ENCODE data around the gene GLIPR2.

The GLIPR2 gene

DNA sequence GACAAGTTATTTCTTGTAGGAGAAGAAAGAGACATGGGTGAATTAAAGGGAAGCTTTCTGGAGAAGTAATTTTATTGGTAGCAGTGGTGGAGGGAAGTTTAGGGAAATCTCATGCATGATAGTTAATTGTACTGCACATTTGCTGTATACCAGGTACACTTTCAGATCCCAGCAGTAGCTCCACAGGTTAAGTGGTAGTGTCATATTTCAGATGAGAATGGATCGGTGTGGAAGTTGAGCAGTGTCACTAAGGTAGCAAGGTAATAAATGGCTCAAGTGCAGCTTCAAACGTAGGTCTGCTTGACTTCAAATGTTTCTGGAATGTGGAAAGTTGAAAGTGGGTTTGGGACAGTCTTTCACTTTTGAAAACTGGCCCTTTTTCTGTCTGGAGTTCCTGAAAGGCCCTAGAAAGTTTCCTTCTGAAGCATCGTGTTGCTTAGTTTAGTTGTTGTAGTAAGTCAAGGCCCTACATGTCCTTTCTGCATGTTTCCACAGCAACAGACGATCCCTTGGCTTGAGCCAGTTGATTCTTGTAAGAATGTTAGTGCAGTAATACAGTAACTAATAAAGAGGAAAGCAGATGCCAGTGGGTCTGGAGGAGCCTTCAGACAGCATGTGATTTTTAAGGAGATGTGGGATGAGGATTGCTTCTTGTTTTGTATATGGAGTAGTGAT is 57.9 kb downstream of the GLIPR2 start:
- no peak for DNase-seq (ENCODE audit: low read depth)

GRCh38 chr9:36204906-36205547 is 68.5 kb downstream of the GLIPR2 start:
- no peak for DNase-seq (ENCODE audit: low read depth)

DNA sequence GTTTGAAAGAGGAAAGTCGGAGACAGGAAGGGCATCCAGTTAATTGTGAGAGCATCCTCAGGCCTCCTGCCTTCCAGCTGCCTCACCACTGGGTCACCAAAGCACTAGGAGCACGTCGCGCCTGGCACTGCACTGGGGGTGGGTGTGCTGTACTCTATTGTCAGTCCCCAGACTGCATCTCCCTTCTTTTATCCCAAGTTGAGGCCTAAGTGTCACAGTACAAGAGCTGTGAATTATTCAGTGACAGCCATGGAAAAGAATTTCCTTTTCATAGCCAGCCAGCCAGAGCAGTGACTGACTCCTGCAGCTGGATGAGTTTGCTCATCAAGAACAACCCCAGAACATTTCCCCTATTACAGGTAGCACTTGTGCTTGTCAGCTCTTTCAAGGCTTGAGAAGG is 70.5 kb downstream of the GLIPR2 start:
- no peak for DNase-seq (ENCODE audit: low read depth)

GRCh38 chr9:36207546-36208012 is 71.0 kb downstream of the GLIPR2 start:
- DNase-seq (ENCODE audit: low read depth): no peak

- DNase-seq (ENCODE audit: low read depth): no peak
Measured at GRCh38 chr9:36208521-36209253, 72.2 kb downstream of the GLIPR2 start.

DNA sequence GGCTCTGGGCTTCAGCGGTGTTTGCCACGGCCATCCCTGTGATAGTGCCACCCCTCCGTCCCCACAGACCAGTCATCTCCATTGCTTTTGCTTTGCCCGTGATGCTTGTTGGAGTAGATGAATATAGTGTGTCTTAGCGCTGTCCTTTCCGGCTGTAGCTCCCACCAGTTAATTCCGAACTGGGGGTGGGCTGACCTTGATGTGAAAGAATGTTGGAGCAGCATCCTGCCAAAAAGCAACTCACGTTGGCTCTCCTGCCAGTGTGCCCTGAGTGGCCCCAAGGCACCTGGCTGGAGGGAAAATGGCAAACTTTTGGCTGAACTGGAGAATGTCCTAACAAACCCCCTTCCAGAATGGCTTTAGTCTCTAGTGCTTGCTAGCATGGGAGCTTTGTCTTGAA is 74.2 kb downstream of the GLIPR2 start:
- DNase-seq (ENCODE audit: low read depth): no peak

DNA sequence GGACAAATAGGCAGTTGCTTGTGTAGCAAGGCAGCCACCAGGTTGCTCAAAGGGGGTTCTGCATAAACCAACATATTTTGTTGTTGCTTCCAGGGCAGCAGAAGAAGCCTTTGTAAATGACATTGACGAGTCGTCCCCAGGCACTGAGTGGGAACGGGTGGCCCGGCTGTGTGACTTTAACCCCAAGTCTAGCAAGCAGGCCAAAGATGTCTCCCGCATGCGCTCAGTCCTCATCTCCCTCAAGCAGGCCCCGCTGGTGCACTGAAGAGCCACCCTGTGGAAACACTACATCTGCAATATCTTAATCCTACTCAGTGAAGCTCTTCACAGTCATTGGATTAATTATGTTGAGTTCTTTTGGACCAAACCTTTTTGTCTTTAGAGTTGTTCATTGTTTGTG is 75.0 kb downstream of the GLIPR2 start:
- no peak for DNase-seq (ENCODE audit: low read depth)

GRCh38 chr9:36213387-36213786 is 76.9 kb downstream of the GLIPR2 start:
- no peak for DNase-seq (ENCODE audit: low read depth)

Measured in stimulated activated CD8-positive, alpha-beta memory T cell treated with anti-CD3 and anti-CD28 coated beads, Interleukin-4, amount 100 ng/mL, for 24 hours (primary cell).